Measurements from ENCODE around the gene RAI1. TPM values are rescaled to one million over a fixed set of nuclear protein-coding genes. Genes with fewer than 3 reads are reported as not detected.

The RAI1 gene
- total and polyA plus RNA-seq, 2 of the 13 experiments (the other 11 are each of a cell fraction or from before 2014, with no cell fraction given), result 3.4 to 5.2 TPM

GRCh38 chr17:17680477-17681186 is 626 bp upstream of the RAI1 start (continued):
- TF ChIP-seq NFYB (CRISPR knock-in tag; IDR thresholded peaks at IDR 0.05) (no peak), ZNF121 (CRISPR knock-in tag; IDR thresholded peaks at IDR 0.05) (peak; percentile 67; the same call in 1 of the 2 replicates), MEIS1 (CRISPR knock-in tag; IDR thresholded peaks at IDR 0.05; ENCODE audit: borderline replicate concordance) (peak; percentile 44; the same call in 1 of the 2 replicates), TBP (CRISPR knock-in tag; IDR thresholded peaks at IDR 0.05) (no peak), ADNP (CRISPR knock-in tag; IDR thresholded peaks at IDR 0.05) (0 out of 2 replicates have a peak, but pooled peaks have one; percentile 22), TBX3 (IDR thresholded peaks at IDR 0.05; ENCODE audit: borderline replicate concordance) (no peak), DMTF1 (CRISPR knock-in tag; IDR thresholded peaks at IDR 0.05) (no peak), THAP9 (CRISPR knock-in tag; IDR thresholded peaks at IDR 0.05; ENCODE audit: borderline replicate concordance) (no peak), RBM39 (IDR thresholded peaks at IDR 0.05; ENCODE audit: low read depth, low read length, poor library complexity, severe bottlenecking) (no peak), ZUFSP (CRISPR knock-in tag; IDR thresholded peaks at IDR 0.05; ENCODE audit: borderline replicate concordance) (no peak), ZNF549 (CRISPR knock-in tag; IDR thresholded peaks at IDR 0.05) (no peak), ZNF576 (CRISPR knock-in tag; IDR thresholded peaks at IDR 0.05) (no peak), ZSCAN22 (CRISPR knock-in tag; IDR thresholded peaks at IDR 0.05) (no peak)

Measured in HepG2 (cell line).